Measurements from ENCODE around the gene PITPNM3. TPM values are rescaled to one million over a fixed set of nuclear protein-coding genes. Genes with fewer than 3 reads are reported as not detected.

The PITPNM3 gene
- total RNA-seq, 1 donor from 2014 or later, result 4.3 TPM

GRCh38 chr17:6555331-6556120 is 829 bp downstream of the PITPNM3 start:
- no peak for DNase-seq (ENCODE audit: low spot score)
- intact Hi-C loops (cut with DNase I), result no loop called here
- ATAC-seq, result peak; percentile 33

GRCh38 chr17:6554871-6555330 is 1.5 kb downstream of the PITPNM3 start:
- intact Hi-C loops (cut with DNase I), result no loop called here
- peak; percentile 6 for ATAC-seq

GRCh38 chr17:6554342-6554741 is 2.0 kb downstream of the PITPNM3 start:
- no peak for DNase-seq (ENCODE audit: low spot score)
- ATAC-seq, result no peak
- intact Hi-C loops (cut with DNase I), result no loop called here

More at GRCh38 chr17:6554871-6555330, 1.5 kb downstream of the PITPNM3 start:
- no peak for DNase-seq (ENCODE audit: low spot score)

GRCh38 chr17:6551869-6552531 is 4.4 kb downstream of the PITPNM3 start:
- DNase-seq (ENCODE audit: low spot score) (no peak), ATAC-seq (peak; percentile 22)
- intact Hi-C loops (cut with DNase I), result no loop called here

GRCh38 chr17:6551356-6551755 is 5.0 kb downstream of the PITPNM3 start:
- ATAC-seq, result no peak
- intact Hi-C loops (cut with DNase I), result no loop called here
- DNase-seq (ENCODE audit: low spot score), result no peak

GRCh38 chr17:6549384-6550036 is 6.8 kb downstream of the PITPNM3 start:
- intact Hi-C loops (cut with DNase I), result no loop called here
- DNase-seq (ENCODE audit: low spot score), result no peak
- ATAC-seq, result no peak

- DNase-seq (ENCODE audit: low spot score) (no peak), ATAC-seq (peak; percentile 25)
- intact Hi-C loops (cut with DNase I), result no loop called here
These were observed 7.6 kb downstream of the PITPNM3 start for GRCh38 chr17:6548578-6549330.

GRCh38 chr17:6548034-6548433 is 8.3 kb downstream of the PITPNM3 start:
- intact Hi-C loops (cut with DNase I), result no loop called here
- ATAC-seq (no peak), DNase-seq (ENCODE audit: low spot score) (no peak)

GRCh38 chr17:6547336-6547735 is 9.0 kb downstream of the PITPNM3 start:
- ATAC-seq, result no peak
- intact Hi-C loops (cut with DNase I), result no loop called here
- no peak for DNase-seq (ENCODE audit: low spot score)

GRCh38 chr17:6546069-6546718 is 10.2 kb downstream of the PITPNM3 start:
- DNase-seq (ENCODE audit: low spot score), result no peak
- intact Hi-C loops (cut with DNase I), result no loop called here
- ATAC-seq, result no peak

- intact Hi-C loops (cut with DNase I), result no loop called here
- no peak for ATAC-seq
- DNase-seq (ENCODE audit: low spot score), result no peak
These were observed 11.1 kb downstream of the PITPNM3 start for GRCh38 chr17:6545291-6545690.

- intact Hi-C loops (cut with DNase I), result no loop called here
- no peak for DNase-seq (ENCODE audit: low spot score)
- ATAC-seq, result no peak
These were observed 12.4 kb downstream of the PITPNM3 start for GRCh38 chr17:6544011-6544370.

- ATAC-seq (no peak), DNase-seq (ENCODE audit: low spot score) (no peak)
- intact Hi-C loops (cut with DNase I), result no loop called here
These were observed 13.0 kb downstream of the PITPNM3 start for GRCh38 chr17:6543079-6544010.

- ATAC-seq, result no peak
- intact Hi-C loops (cut with DNase I), result no loop called here
- no peak for DNase-seq (ENCODE audit: low spot score)
These were observed 13.8 kb downstream of the PITPNM3 start for GRCh38 chr17:6542577-6542976.

GRCh38 chr17:6541886-6542285 is 14.5 kb downstream of the PITPNM3 start:
- intact Hi-C loops (cut with DNase I), result no loop called here
- ATAC-seq, result no peak
- no peak for DNase-seq (ENCODE audit: low spot score)

GRCh38 chr17:6539871-6540270 is 16.5 kb downstream of the PITPNM3 start:
- intact Hi-C loops (cut with DNase I), result no loop called here
- DNase-seq (ENCODE audit: low spot score), result no peak
- no peak for ATAC-seq

GRCh38 chr17:6536566-6537065 is 19.7 kb downstream of the PITPNM3 start:
- no peak for ATAC-seq
- intact Hi-C loops (cut with DNase I), result no loop called here
- DNase-seq (ENCODE audit: low spot score), result no peak

GRCh38 chr17:6536053-6536452 is 20.3 kb downstream of the PITPNM3 start:
- no peak for ATAC-seq
- no peak for DNase-seq (ENCODE audit: low spot score)
- intact Hi-C loops (cut with DNase I), result no loop called here
